OCI-LY7 (cell line): ENCODE results near the gene GPBAR1. TPM values are rescaled to one million over a fixed set of nuclear protein-coding genes. Genes with fewer than 3 reads are reported as not detected.

Experiments used
- Bru-seq: library from RNA; stranded (reverse); fragments of 400-500 nt; gene quantifications from one replicate; lab custom pipeline; 2021; lab: Mats Ljungman, UMichigan
- BruChase-seq, 2 experiments: library from RNA; stranded (reverse); fragments of 400-500 nt; gene quantifications; one replicate each; lab custom pipeline; 2021; lab: Mats Ljungman, UMichigan
- BruUV-seq: library from RNA; stranded (reverse); fragments of 400-500 nt; replicated peaks from 2 replicates; lab custom pipeline; 2021; lab: Mats Ljungman, UMichigan
- CTCF ChIA-PET: fragments of 300-600 bp; sonication (Branson Sonifier 250); formaldehyde crosslinking; loops from one replicate; lab custom pipeline; 2022; ENCODE audit warnings: antibody characterized with exemption; ENCODE audit not compliant: unreplicated experiment; lab: Charles Lee
- POLR2A ChIA-PET: fragments of 300-600 bp; sonication (Branson Sonifier 250); formaldehyde crosslinking; loops from one replicate; lab custom pipeline; 2022; ENCODE audit warnings: antibody characterized with exemption; lab: Charles Lee
- DNase-seq: peaks from one replicate; pipeline ENCODE4 v3.0.0-alpha.2; 2015; ENCODE audit warnings: low spot score
- H2AFZ ChIP-seq: fragments of 200-600 bp; sonication (generic), shearing (Covaris generic); 2 replicates; pipeline ENCODE4 v1.6.1; 2014; ENCODE audit warnings: mild to moderate bottlenecking, antibody characterized with exemption, low read length, moderate library complexity
- H3K27ac ChIP-seq: fragments of 200-600 bp; sonication (generic); 2 replicates; pipeline ENCODE4 v1.5.1; 2014; ENCODE audit warnings: mixed run types, low read depth, mild to moderate bottlenecking, moderate library complexity, low read length, inconsistent platforms; ENCODE audit not compliant: poor library complexity, severe bottlenecking
- H3K36me3 ChIP-seq: fragments of 200-600 bp; sonication (generic); 2 replicates; pipeline ENCODE4 v1.6.1; 2014; ENCODE audit warnings: mild to moderate bottlenecking, antibody characterized with exemption, low read length, moderate library complexity, mixed read lengths; ENCODE audit not compliant: insufficient read depth
- H3K4me1 ChIP-seq: fragments of 200-600 bp; sonication (generic); 2 replicates; pipeline ENCODE4 v1.5.1; 2014; ENCODE audit warnings: mild to moderate bottlenecking, low read length; ENCODE audit not compliant: insufficient read depth, poor library complexity, severe bottlenecking
- H3K4me2 ChIP-seq: fragments of 200-600 bp; sonication (generic); 2 replicates; pipeline ENCODE4 v1.6.1; 2014; ENCODE audit warnings: mild to moderate bottlenecking, low read length
- H3K4me3 ChIP-seq: fragments of 200-600 bp; sonication (generic); 2 replicates; pipeline ENCODE4 v1.5.1; 2014; ENCODE audit warnings: mild to moderate bottlenecking, low read depth, low read length; ENCODE audit not compliant: poor library complexity, severe bottlenecking
- H3K79me2 ChIP-seq: fragments of 200-600 bp; sonication (generic); 2 replicates; pipeline ENCODE4 v1.6.1; 2016; ENCODE audit warnings: low read depth, mild to moderate bottlenecking, low read length, moderate library complexity, mixed read lengths; ENCODE audit not compliant: insufficient read depth
- H3K9me2 ChIP-seq: fragments of 200-600 bp; sonication (generic); 2 replicates; pipeline ENCODE4 v1.6.1; 2016; ENCODE audit warnings: mild to moderate bottlenecking, low read length, mixed read lengths; ENCODE audit not compliant: insufficient read depth
- H3K9me3 ChIP-seq: fragments of 200-600 bp; sonication (generic); 2 replicates; pipeline ENCODE4 v1.6.1; 2014; ENCODE audit warnings: mild to moderate bottlenecking, mixed run types, low read length, mixed read lengths
- H4K20me1 ChIP-seq: fragments of 200-600 bp; sonication (generic); 2 replicates; pipeline ENCODE4 v1.6.1; 2014; ENCODE audit warnings: mild to moderate bottlenecking, antibody characterized with exemption, low read length, moderate library complexity, mixed read lengths; ENCODE audit not compliant: insufficient read depth
- CTCF ChIP-seq: fragments of 200-600 bp; sonication (generic); conservative IDR thresholded peaks from 2 replicates; pipeline ENCODE4 v1.5.1; 2014; ENCODE audit warnings: mild to moderate bottlenecking, antibody characterized with exemption, low read length, moderate library complexity, mixed read lengths
- EZH2phosphoT487 ChIP-seq: fragments of 200-600 bp; sonication (generic); IDR thresholded peaks from 2 replicates; pipeline ENCODE4 v1.6.1; 2018; ENCODE audit warnings: low read depth, borderline replicate concordance, mild to moderate bottlenecking, mixed run types, antibody characterized with exemption, low read length, moderate library complexity, mixed read lengths
- intact Hi-C: fragments of 100-400 bp; cut with micrococcal nuclease; formaldehyde crosslinking; loops from one replicate; pipeline ENCODE4 v1.10.0; 2022; ENCODE audit not compliant: unreplicated experiment
- long read RNA-seq: library from polyadenylated mRNA; stranded (forward); transcript quantifications from one replicate; pipeline ENCODE4 v2.0.0, GENCODE V29; 2022
- total RNA-seq, 2 experiments: library from RNA; depleted of rRNA in 1 of 2; stranded (reverse); fragments of >200 nt in 1 of 2; shearing (Covaris generic) in 1 of 2; gene quantifications; 2 replicates each; pipeline ENCODE4 v1.2.3, GENCODE V29; 2014 to 2022

GPBAR1 gene
- total RNA-seq (2014; rRNA removed; shearing (Covaris generic)) (0.22 TPM in 1 of 2 replicates, not detected in the other), total RNA-seq (2022) (0.40 and 0.44 TPM in 2 replicates), Bru-seq, nascent RNA (percentile 37 among the genes with signal in this experiment), BruChase-seq, experiment 1, labeled RNA remaining after a 6-hour chase (percentile 26 among the genes with signal in this experiment), BruChase-seq, experiment 2, labeled RNA remaining after a 2-hour chase (percentile 35 among the genes with signal in this experiment)
- long read RNA-seq, partial matches to known transcripts, result 1 of 1 reads
- long read RNA-seq, other reads (novel, unspliced or antisense), result 0 of 1 reads

- CTCF ChIA-PET, result no interaction called here
Observed at GRCh38 chr2:218260742-218261422, at the start of gene GPBAR1. Gene GPBAR1, plus strand, starts transcription at chr2:218261015. Its CDS starts 1,710 bp downstream, at chr2:218262725.

GRCh38 chr2:218214116-218214515 is 46.7 kb upstream of the GPBAR1 start:
- Histone ChIP-seq H3K79me2 (peaks cover 24% of the 10 kb centered on the region), H2AFZ (no peak overlapping the region), H3K9me3 (no peaks in the 10 kb centered on the region), H3K9me2 (no peaks in the 10 kb centered on the region), H4K20me1 (no peaks in the 10 kb centered on the region), H3K4me1 (peaks cover 6% of the 10 kb centered on the region), H3K27ac (no peak overlapping the region), H3K4me2 (no peak overlapping the region), H3K36me3 (peaks cover 7% of the 10 kb centered on the region; the same call in 1 of the 2 replicates), H3K4me3 (no peak overlapping the region)
- TF ChIP-seq CTCF (no peak), EZH2phosphoT487 (no peak)
- intact Hi-C loops, result no loop called here
- DNase-seq, result no peak
- ChIA-PET CTCF (no interaction called here), POLR2A (interaction anchor here (8.8 kb wide), 1 partner anchor 14 kb away, joined by 143 read pairs; no protein-coding TSS in a partner anchor)
- BruUV-seq, result no TSS peak

More at GRCh38 chr2:218260742-218261422, at the start of gene GPBAR1:
- Histone ChIP-seq H3K4me1 (peaks cover 46% of the 10 kb centered on the region), H3K9me3 (no peaks in the 10 kb centered on the region), H3K4me2 (peak within 1 kb of the TSS; percentile 31), H3K79me2 (no peaks in the 10 kb centered on the region), H2AFZ (no peak within 1 kb of the TSS), H3K27ac (no peak within 1 kb of the TSS), H4K20me1 (no peaks in the 10 kb centered on the region), H3K36me3 (peaks cover 24% of the 10 kb centered on the region), H3K4me3 (no peak within 1 kb of the TSS), H3K9me2 (no peaks in the 10 kb centered on the region)
- BruUV-seq, result no TSS peak
- intact Hi-C loops, result no loop called here
- DNase-seq, result no peak
- POLR2A ChIA-PET, result interaction anchor here (1.4 kb wide), 1 partner anchor 14 kb away, joined by 3 read pairs; no protein-coding TSS in a partner anchor
- no peak for TF ChIP-seq EZH2phosphoT487
- TF ChIP-seq CTCF, result no peak
